ENCODE measurements around the gene COL11A2. TPM values are rescaled to one million over a fixed set of nuclear protein-coding genes. Genes with fewer than 3 reads are reported as not detected.
A peak's percentile ranks its signal among the peaks of the same experiment; 100 is the strongest.

The COL11A2 gene
- total RNA-seq, 1 donor from 2014 or later, result 3.8 TPM

GRCh38 chr6:33113755-33114154 is 78.5 kb downstream of the COL11A2 start:
- DNase-seq, result no peak
- Mint-ChIP-seq H3K4me3 (ENCODE audit: unreplicated experiment) (no peak overlapping the region), H3K27me3 (ENCODE audit: unreplicated experiment) (peaks cover 14% of the 10 kb centered on the region), H3K36me3 (ENCODE audit: unreplicated experiment) (no peaks in the 10 kb centered on the region), H3K4me1 (ENCODE audit: low read depth, unreplicated experiment) (peaks cover 20% of the 10 kb centered on the region), H3K27ac (ENCODE audit: unreplicated experiment) (no peak overlapping the region), H3K9me3 (ENCODE audit: unreplicated experiment) (peaks cover 4% of the 10 kb centered on the region)
- TF ChIP-seq CTCF (IDR thresholded peaks at IDR 0.05; ENCODE audit: partially characterized antibody, unreplicated experiment), result no peak

Small RNA genes lying within 50 kb of the gene (microRNA-seq; reads per million reads assigned to microRNA genes)
- gene MIR219A1 (ENCODE audit: unreplicated experiment), result 8.3 reads per million, percentile 44 among the genes with 10 or more reads in this experiment

Other genes starting within 250 kb of the COL11A2 start
- 0.76 TPM for gene HLA-DMA, start 239.4 kb downstream of the COL11A2 start, total RNA-seq (ENCODE audit: unreplicated experiment)
- gene BRD2, start 223.9 kb downstream of the COL11A2 start, total RNA-seq (ENCODE audit: unreplicated experiment), result 213 TPM
- 0.69 TPM for gene HLA-DOA, start 182.9 kb downstream of the COL11A2 start, total RNA-seq (ENCODE audit: unreplicated experiment)
- 1.0 TPM for gene HLA-DPA1, start 118.8 kb downstream of the COL11A2 start, total RNA-seq (ENCODE audit: unreplicated experiment)
- 4.7 TPM for gene HLA-DPB1, start 116.5 kb downstream of the COL11A2 start, total RNA-seq (ENCODE audit: unreplicated experiment)
- 45.3 TPM for gene RXRB, start 8.2 kb upstream of the COL11A2 start, total RNA-seq (ENCODE audit: unreplicated experiment)
- gene SLC39A7, start 8.4 kb upstream of the COL11A2 start, total RNA-seq (ENCODE audit: unreplicated experiment), result 92.8 TPM
- 4.6 TPM for gene HSD17B8, start 12.2 kb upstream of the COL11A2 start, total RNA-seq (ENCODE audit: unreplicated experiment)
- 37.3 TPM for gene RING1, start 16.0 kb upstream of the COL11A2 start, total RNA-seq (ENCODE audit: unreplicated experiment)
- 50.9 TPM for gene VPS52, start 79.4 kb upstream of the COL11A2 start, total RNA-seq (ENCODE audit: unreplicated experiment)
- 1,024 TPM for gene RPS18, start 79.6 kb upstream of the COL11A2 start, total RNA-seq (ENCODE audit: unreplicated experiment)
- gene B3GALT4, start 84.7 kb upstream of the COL11A2 start, total RNA-seq (ENCODE audit: unreplicated experiment), result 8.6 TPM
- gene WDR46, start 96.8 kb upstream of the COL11A2 start, total RNA-seq (ENCODE audit: unreplicated experiment), result 48.3 TPM
- gene PFDN6, start 97.1 kb upstream of the COL11A2 start, total RNA-seq (ENCODE audit: unreplicated experiment), result 69.7 TPM
- gene RGL2, start 106.5 kb upstream of the COL11A2 start, total RNA-seq (ENCODE audit: unreplicated experiment), result 61.3 TPM
- gene TAPBP, start 121.6 kb upstream of the COL11A2 start, total RNA-seq (ENCODE audit: unreplicated experiment), result 4.7 TPM
- 21.7 TPM for gene ZBTB22, start 125.3 kb upstream of the COL11A2 start, total RNA-seq (ENCODE audit: unreplicated experiment)
- 37.1 TPM for gene DAXX, start 130.5 kb upstream of the COL11A2 start, total RNA-seq (ENCODE audit: unreplicated experiment)
- gene KIFC1, start 199.4 kb upstream of the COL11A2 start, total RNA-seq (ENCODE audit: unreplicated experiment), result 14.8 TPM
- 73.5 TPM for gene PHF1, start 218.5 kb upstream of the COL11A2 start, total RNA-seq (ENCODE audit: unreplicated experiment)
- gene CUTA, start 225.6 kb upstream of the COL11A2 start, total RNA-seq (ENCODE audit: unreplicated experiment), result 384 TPM
- gene SYNGAP1, start 227.6 kb upstream of the COL11A2 start, total RNA-seq (ENCODE audit: unreplicated experiment), result 75.1 TPM

Data from glutamatergic neuron (in vitro differentiated cells).